Transverse colon (tissue), 3 donors: ENCODE measurements around the gene CNKSR1.

Experiments
- CTCF ChIP-seq, 5 experiments: fragments of 200-600 bp in 3 of 5; fragments of 450-650 bp in 2 of 5; sonication (generic) in 3 of 5; IDR thresholded peaks; 1 replicate in 2 of 5; 2 replicates in 3 of 5; pipeline ENCODE4 v1.5.1; 2016 to 2017; ENCODE audit warnings: antibody characterized with exemption in 5 of 5, inconsistent platforms in 3 of 5, mild to moderate bottlenecking in 2 of 5, moderate library complexity in 1 of 5
- POLR2A ChIP-seq: fragments of 450-650 bp; IDR thresholded peaks from one replicate; pipeline ENCODE4 v1.6.1; 2016; ENCODE audit warnings: antibody characterized with exemption, mild to moderate bottlenecking, moderate library complexity

- TF ChIP-seq CTCF (IDR thresholded peaks at IDR 0.05) (no peak), POLR2A (no peak)
Observed at GRCh38 chr1:26218906-26219494, 41.7 kb downstream of the CNKSR1 start.
